ENCODE results near the gene ADAMTS5.

ADAMTS5 gene

DNA sequence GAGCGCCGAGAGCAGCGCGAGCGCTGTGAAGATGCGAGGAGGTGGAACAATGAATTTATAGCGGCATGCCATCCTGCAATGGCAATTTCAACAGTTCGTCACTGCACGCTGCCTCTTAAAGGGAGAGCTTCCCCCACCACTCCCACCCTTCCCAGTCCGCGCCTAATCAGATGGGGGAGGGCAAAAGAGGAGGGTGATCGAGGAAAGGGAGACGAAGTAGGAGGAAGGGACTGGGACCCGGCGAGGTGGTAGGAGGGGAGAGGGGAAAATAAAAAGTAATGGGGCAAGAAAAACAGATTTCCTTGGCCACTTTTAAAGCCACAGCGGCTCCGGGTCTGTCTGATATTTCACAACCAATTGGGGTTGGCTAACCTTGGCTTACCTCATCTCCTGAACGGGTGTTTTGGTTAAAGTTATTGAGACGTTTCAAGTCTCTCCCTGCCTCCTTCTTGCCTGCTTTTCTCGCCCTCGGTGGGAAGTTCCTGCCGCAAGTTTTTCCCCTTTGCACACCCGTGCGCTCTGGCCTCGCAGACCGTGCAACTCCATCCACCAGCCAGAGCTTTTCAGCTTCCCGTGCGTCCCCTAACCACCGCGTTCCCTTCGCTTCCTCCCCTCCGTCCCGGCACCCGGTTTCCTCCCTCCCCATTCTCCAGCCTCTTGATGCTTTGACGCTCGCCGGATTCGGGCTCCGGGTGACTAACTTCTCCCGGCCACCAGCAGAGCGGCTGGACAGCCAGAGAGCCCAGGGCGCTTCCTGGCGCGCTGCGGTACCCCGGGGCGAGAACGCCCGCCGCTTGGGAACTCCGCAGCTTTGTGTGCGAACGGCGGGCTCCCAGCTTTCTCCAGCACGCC is at the start of gene ADAMTS5:
TSS of gene ADAMTS5 (minus strand) at position 27 of the 852 bp plus-strand sequence. CDS start 697 bp downstream, outside the sequence.
- no peak within 1 kb of the TSS for H3K27ac ChIP-seq
- no peak for TF ChIP-seq ZFX (IDR thresholded peaks at IDR 0.05)
- TF ChIP-seq, protein P1, sequence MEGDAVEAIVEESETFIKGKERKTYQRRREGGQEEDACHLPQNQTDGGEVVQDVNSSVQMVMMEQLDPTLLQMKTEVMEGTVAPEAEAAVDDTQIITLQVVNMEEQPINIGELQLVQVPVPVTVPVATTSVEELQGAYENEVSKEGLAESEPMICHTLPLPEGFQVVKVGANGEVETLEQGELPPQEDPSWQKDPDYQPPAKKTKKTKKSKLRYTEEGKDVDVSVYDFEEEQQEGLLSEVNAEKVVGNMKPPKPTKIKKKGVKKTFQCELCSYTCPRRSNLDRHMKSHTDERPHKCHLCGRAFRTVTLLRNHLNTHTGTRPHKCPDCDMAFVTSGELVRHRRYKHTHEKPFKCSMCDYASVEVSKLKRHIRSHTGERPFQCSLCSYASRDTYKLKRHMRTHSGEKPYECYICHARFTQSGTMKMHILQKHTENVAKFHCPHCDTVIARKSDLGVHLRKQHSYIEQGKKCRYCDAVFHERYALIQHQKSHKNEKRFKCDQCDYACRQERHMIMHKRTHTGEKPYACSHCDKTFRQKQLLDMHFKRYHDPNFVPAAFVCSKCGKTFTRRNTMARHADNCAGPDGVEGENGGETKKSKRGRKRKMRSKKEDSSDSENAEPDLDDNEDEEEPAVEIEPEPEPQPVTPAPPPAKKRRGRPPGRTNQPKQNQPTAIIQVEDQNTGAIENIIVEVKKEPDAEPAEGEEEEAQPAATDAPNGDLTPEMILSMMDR (conservative IDR thresholded peaks at IDR 0.05) = no peak

GRCh38 chr21:27001526-27001925 is 34.6 kb upstream of the ADAMTS5 start:
- no peak overlapping the region for H3K27ac ChIP-seq
- no peak for TF ChIP-seq ZFX (IDR thresholded peaks at IDR 0.05)

DNA sequence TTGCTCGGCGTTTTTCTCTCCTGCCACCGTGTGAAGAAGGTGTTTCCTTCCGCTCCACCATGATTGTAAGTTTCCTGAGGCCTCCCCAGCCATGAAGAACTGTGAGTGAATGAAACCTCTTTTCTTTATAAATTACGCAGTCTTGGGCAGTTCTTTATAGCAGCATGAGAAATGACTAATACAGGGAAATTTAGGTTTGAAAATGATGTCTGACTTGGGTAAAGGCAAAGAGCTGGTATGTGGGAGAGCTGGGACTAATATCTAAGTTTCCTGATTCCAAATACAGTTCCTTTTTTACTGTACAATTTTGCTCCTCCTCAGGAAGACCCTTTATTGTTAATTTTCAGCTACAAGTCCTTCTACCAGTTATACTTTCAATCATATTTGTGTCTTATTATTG is 16.7 kb upstream of the ADAMTS5 start:
- TF ChIP-seq, protein P1 (conservative IDR thresholded peaks at IDR 0.05) = no peak
- TF ChIP-seq ZFX (IDR thresholded peaks at IDR 0.05) = no peak
- no peak overlapping the region for H3K27ac ChIP-seq

- no peak for TF ChIP-seq ZFX (IDR thresholded peaks at IDR 0.05)
- TF ChIP-seq, protein P1 (conservative IDR thresholded peaks at IDR 0.05) = no peak
Observed at GRCh38 chr21:26982767-26983166, 15.9 kb upstream of the ADAMTS5 start.

DNA sequence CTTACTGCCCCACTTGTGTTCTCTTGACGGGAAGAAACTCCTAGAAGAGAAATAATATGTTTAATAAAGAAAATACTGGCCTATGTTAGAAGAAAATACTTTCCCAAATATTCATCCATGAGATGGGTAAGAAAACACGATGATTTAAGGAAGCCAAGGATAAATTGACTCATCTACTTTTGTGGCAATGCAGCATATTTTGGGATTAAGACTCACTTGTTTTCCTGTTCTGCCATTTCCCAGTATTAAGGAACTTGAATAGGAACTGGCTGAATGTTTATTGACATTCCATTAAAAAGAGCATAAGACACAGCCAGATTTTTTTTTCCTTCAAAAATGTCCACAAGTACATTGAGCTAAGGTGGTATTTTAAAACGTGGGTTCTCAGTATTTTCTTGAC is 10.9 kb upstream of the ADAMTS5 start:
- H3K27ac ChIP-seq = no peak overlapping the region
- no peak for TF ChIP-seq ZFX (IDR thresholded peaks at IDR 0.05)
- TF ChIP-seq, protein P1 (conservative IDR thresholded peaks at IDR 0.05) = no peak

More at GRCh38 chr21:26982767-26983166, 15.9 kb upstream of the ADAMTS5 start:
- no peak overlapping the region for H3K27ac ChIP-seq

GRCh38 chr21:26973226-26973625 is 6.3 kb upstream of the ADAMTS5 start:
- no peak overlapping the region for H3K27ac ChIP-seq
- TF ChIP-seq, protein P1 (conservative IDR thresholded peaks at IDR 0.05) = no peak
- TF ChIP-seq ZFX (IDR thresholded peaks at IDR 0.05) = no peak

GRCh38 chr21:26972192-26972591 is 5.3 kb upstream of the ADAMTS5 start:
- no peak overlapping the region for H3K27ac ChIP-seq

More at GRCh38 chr21:26972192-26972591, 5.3 kb upstream of the ADAMTS5 start:
- TF ChIP-seq, protein P1 (conservative IDR thresholded peaks at IDR 0.05) = no peak

Measured in C4-2B (cell line).